Tibial nerve (tissue), 4 donors: ENCODE measurements around the gene PARD6B. TPM values are rescaled to one million over a fixed set of nuclear protein-coding genes. Genes with fewer than 3 reads are reported as not detected.
"Not testable (repeated sequence)": the region's sequence is repeated elsewhere in the genome, so short reads cannot be mapped to it uniquely, and the experiment has no call there.

Source experiments
- DNase-seq, 2 donors: peaks; one replicate each; pipeline ENCODE4 v3.0.0-alpha.2; 2019; ENCODE audit warnings: low spot score in 2 of 2
- H3K27ac ChIP-seq, 4 donors: fragments of 200-600 bp; sonication (generic) in 3 of 4; one replicate each; pipeline ENCODE4 v1.5.1; 2017 to 2019; ENCODE audit warnings: mild to moderate bottlenecking in 1 of 4
- H3K27me3 ChIP-seq, 2 donors: fragments of 200-600 bp; sonication (generic) in 1 of 2; one replicate each; pipeline versions ENCODE4 v1.5.1 to v1.6.0; 2017 to 2019
- H3K36me3 ChIP-seq, 3 donors: fragments of 200-600 bp; sonication (generic); one replicate each; pipeline ENCODE4 v1.5.1; 2018 to 2019
- H3K4me1 ChIP-seq, 4 donors: fragments of 200-600 bp; sonication (generic) in 3 of 4; one replicate each; pipeline ENCODE4 v1.5.1; 2017 to 2019
- H3K4me3 ChIP-seq, 4 donors: fragments of 200-600 bp; sonication (generic) in 3 of 4; one replicate each; pipeline ENCODE4 v1.5.1; 2017 to 2019; ENCODE audit warnings: mild to moderate bottlenecking in 1 of 4, moderate library complexity in 1 of 4
- H3K9me3 ChIP-seq, 4 donors: fragments of 200-600 bp; sonication (generic) in 3 of 4; one replicate each; pipeline ENCODE4 v1.5.1; 2017 to 2019
- CTCF ChIP-seq, 5 experiments: fragments of 200-600 bp in 3 of 5; fragments of 450-650 bp in 2 of 5; sonication (generic) in 3 of 5; IDR thresholded peaks; one replicate each; pipeline ENCODE4 v1.5.1; 2016 to 2019; ENCODE audit warnings: antibody characterized with exemption in 5 of 5, mild to moderate bottlenecking in 3 of 5, moderate library complexity in 2 of 5
- EP300 ChIP-seq, 2 donors: sonication (generic); formaldehyde crosslinking; IDR thresholded peaks; one replicate each; pipeline ENCODE4 v1.6.1; 2017; ENCODE audit warnings: antibody characterized with exemption in 2 of 2, mild to moderate bottlenecking in 1 of 2
- POLR2A ChIP-seq, 2 donors: fragments of 450-650 bp; IDR thresholded peaks; one replicate each; pipeline ENCODE4 v1.6.1; 2017; ENCODE audit warnings: antibody characterized with exemption in 2 of 2, mild to moderate bottlenecking in 2 of 2, moderate library complexity in 2 of 2
- WGBS, 2 donors: methylation state at CpG; one replicate each; pipeline ENCODE4 v1.1.5; 2018; 5-methylcytosine and 5-hydroxymethylcytosine counted together
- total RNA-seq, 4 donors: library from RNA; depleted of rRNA; stranded (reverse); fragments of >200 nt; gene quantifications; one replicate each; pipeline ENCODE4 v1.1.0, GENCODE V29; 2016

Gene PARD6B
- total RNA-seq, 4 donors from 2014 or later: 2.4 to 3.8 (median 3.5) TPM

GRCh38 chr20:50711113-50711825 lies 20.1 kb upstream of the PARD6B start:
- Histone ChIP-seq H3K36me3 (no peaks in the 10 kb centered on the region), H3K9me3 (no peaks in the 10 kb centered on the region), H3K4me1 (peaks cover 0 to 5% (median 2%) of the 10 kb centered on the region in 4 donors), H3K27ac (no peak overlapping the region), H3K27me3 (no peaks in the 10 kb centered on the region), H3K4me3 (no peak overlapping the region)
- TF ChIP-seq EP300 (IDR thresholded peaks at IDR 0.05) (no peak), CTCF (IDR thresholded peaks at IDR 0.05) (no peak), POLR2A (IDR thresholded peaks at IDR 0.05) (no peak)
- WGBS, 2 donors: 91 to 93% methylated on average over 13 of the region's 13 CpGs
- no peak for DNase-seq

- no peak for TF ChIP-seq POLR2A (IDR thresholded peaks at IDR 0.05)
- TF ChIP-seq CTCF (IDR thresholded peaks at IDR 0.05): no peak
- TF ChIP-seq EP300 (IDR thresholded peaks at IDR 0.05): no peak
- Histone ChIP-seq H3K36me3 (no peaks in the 10 kb centered on the region), H3K27ac (peak overlapping the region in 1 of 4 donors; percentile 16), H3K27me3 (no peaks in the 10 kb centered on the region), H3K9me3 (no peaks in the 10 kb centered on the region), H3K4me1 (peaks cover 0 to 9% (median 2%) of the 10 kb centered on the region in 4 donors), H3K4me3 (no peak overlapping the region)
- DNase-seq: no peak
- WGBS, 2 donors: 90% methylated on average over 7 of the region's 7 CpGs
Observed at GRCh38 chr20:50712771-50713656, 18.4 kb upstream of the PARD6B start.

GRCh38 chr20:50713657-50714101 lies 17.7 kb upstream of the PARD6B start:
- WGBS, 2 donors: 48 to 49% methylated on average over 7 of the region's 7 CpGs
- H3K27ac ChIP-seq: peak overlapping the region in 1 of 4 donors; percentile 16

GRCh38 chr20:50714426-50714825 lies 17.0 kb upstream of the PARD6B start:
- peaks cover 0 to 14% (median 2%) of the 10 kb centered on the region in 4 donors for H3K4me1 ChIP-seq
- H3K27me3 ChIP-seq, H3K27ac ChIP-seq, H3K9me3 ChIP-seq, DNase-seq, H3K36me3 ChIP-seq, H3K4me3 ChIP-seq: not testable (repeated sequence)
- WGBS, 2 donors: 92 to 93% methylated on average over 12 of the region's 12 CpGs

More at GRCh38 chr20:50713657-50714101, 17.7 kb upstream of the PARD6B start:
- Histone ChIP-seq H3K9me3 (no peaks in the 10 kb centered on the region), H3K4me3 (no peak overlapping the region), H3K27me3 (no peaks in the 10 kb centered on the region), H3K36me3 (no peaks in the 10 kb centered on the region), H3K4me1 (peaks cover 0 to 14% (median 2%) of the 10 kb centered on the region in 4 donors)
- peak in 1 of 2 donors; percentile 48 for DNase-seq
- no peak for TF ChIP-seq EP300 (IDR thresholded peaks at IDR 0.05)
- TF ChIP-seq CTCF (IDR thresholded peaks at IDR 0.05): peak in 3 of 5 experiments; percentile 18 to 48 (median 25)
- TF ChIP-seq POLR2A (IDR thresholded peaks at IDR 0.05): no peak

- no peak for TF ChIP-seq EP300 (IDR thresholded peaks at IDR 0.05)
- TF ChIP-seq POLR2A (IDR thresholded peaks at IDR 0.05): no peak
- no peak for DNase-seq
- 86 to 91% methylated on average over 3 of the region's 3 CpGs for WGBS, 2 donors
- no peak overlapping the region for H3K4me3 ChIP-seq
- H3K27ac ChIP-seq: no peak overlapping the region
- peaks cover 0 to 14% (median 2%) of the 10 kb centered on the region in 4 donors for H3K4me1 ChIP-seq
- no peaks in the 10 kb centered on the region for H3K9me3 ChIP-seq
- no peaks in the 10 kb centered on the region for H3K36me3 ChIP-seq
- H3K27me3 ChIP-seq: no peaks in the 10 kb centered on the region
Observed at GRCh38 chr20:50715694-50716093, 15.7 kb upstream of the PARD6B start.

- H3K4me3 ChIP-seq: no peak overlapping the region
- 86 to 100% methylated on average over 1 of the region's 1 CpG for WGBS, 2 donors
Observed at GRCh38 chr20:50716518-50716917, 14.9 kb upstream of the PARD6B start.

More at GRCh38 chr20:50716518-50716917, 14.9 kb upstream of the PARD6B start:
- Histone ChIP-seq H3K4me1 (peaks cover 0 to 14% (median 2%) of the 10 kb centered on the region in 4 donors), H3K36me3 (no peaks in the 10 kb centered on the region), H3K27me3 (no peaks in the 10 kb centered on the region), H3K27ac (no peak overlapping the region), H3K9me3 (no peaks in the 10 kb centered on the region)
- TF ChIP-seq EP300 (IDR thresholded peaks at IDR 0.05): no peak
- no peak for TF ChIP-seq CTCF (IDR thresholded peaks at IDR 0.05)
- TF ChIP-seq POLR2A (IDR thresholded peaks at IDR 0.05): no peak
- no peak for DNase-seq
